ENCODE data around the gene ODR4. TPM values are rescaled to one million over a fixed set of nuclear protein-coding genes. Genes with fewer than 3 reads are reported as not detected.

Gene ODR4
- polyA plus RNA-seq, 1 of the 3 experiments (the other 2 are of a cell fraction), result 8.2 TPM

DNA sequence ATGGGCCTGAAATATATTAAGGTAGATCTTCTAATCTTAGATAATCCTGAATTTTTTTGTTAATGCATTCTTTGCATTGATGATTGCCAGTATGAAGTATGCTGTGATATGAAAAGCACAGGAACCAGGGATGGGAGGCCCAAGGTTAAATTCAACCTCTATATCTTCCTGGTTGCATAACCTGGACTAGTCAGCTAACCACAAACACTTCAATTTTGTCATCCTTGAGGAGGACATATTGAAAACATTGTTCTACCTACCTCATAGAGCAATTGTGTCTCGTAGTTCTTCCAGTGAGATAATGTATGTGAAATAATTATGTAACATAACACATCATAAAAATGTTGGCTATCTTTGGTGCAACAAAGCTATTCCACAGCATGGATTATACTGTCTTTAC, 59.7 kb downstream of the ODR4 start:
- Histone ChIP-seq H3F3A (replicated peaks; ENCODE audit: insufficient read depth) (peaks cover 5% of the 10 kb centered on the region), H2AFZ (ENCODE audit: low read depth) (no peak overlapping the region), H3K4me2 (no peak overlapping the region), H3K4me3 (ENCODE audit: low read depth in 2 of 2, low read length in 1 of 2) (no peak overlapping the region), H3K27me3 (ENCODE audit: insufficient read depth) (no peaks in the 10 kb centered on the region), H3K79me2 (ENCODE audit: insufficient read depth) (no peaks in the 10 kb centered on the region), H3K9ac (no peak overlapping the region), H3K9me2 (no peaks in the 10 kb centered on the region), H3K9me3 (no peaks in the 10 kb centered on the region), H3K27ac (ENCODE audit: low read depth in 2 of 2, low read length in 1 of 2) (no peak overlapping the region), H3K36me3 (replicated peaks in 1 of 2; ENCODE audit: control insufficient read depth in 1 of 2, insufficient read depth in 2 of 2, low read length in 1 of 2) (no peaks in the 10 kb centered on the region), H4K20me1 (ENCODE audit: insufficient read depth) (no peaks in the 10 kb centered on the region), H3K4me1 (ENCODE audit: control insufficient read depth in 1 of 2, insufficient read depth in 2 of 2, low read depth in 1 of 2, low read length in 1 of 2) (no peaks in the 10 kb centered on the region; a peak in 1 of 4 replicates)
- ChIA-PET CTCF (interaction anchor here (0.5 to 1.4 kb wide), 2 partner anchors 11 to 31 kb away, joined by 3 read pairs; no protein-coding TSS in a partner anchor), POLR2A (no interaction called here)
- DNase-seq, result no peak
- TF ChIP-seq FOXM1 (IDR thresholded peaks at IDR 0.05; ENCODE audit: low read depth) (no peak), NRF1 (IDR thresholded peaks at IDR 0.05; ENCODE audit: low read depth, low read length) (no peak), RXRA (IDR thresholded peaks at IDR 0.05; ENCODE audit: borderline replicate concordance, low read depth) (no peak), MEF2A (IDR thresholded peaks at IDR 0.05; ENCODE audit: borderline replicate concordance, low read depth) (no peak), SIN3A (IDR thresholded peaks at IDR 0.05; ENCODE audit: borderline replicate concordance, low read depth, low read length) (no peak), RAD21 (IDR thresholded peaks at IDR 0.05; ENCODE audit: low read length) (no peak), NFIC (IDR thresholded peaks at IDR 0.05; ENCODE audit: borderline replicate concordance) (no peak), GABPA (IDR thresholded peaks at IDR 0.05; ENCODE audit: low read depth) (no peak), POLR2AphosphoS5 (IDR thresholded peaks at IDR 0.05; ENCODE audit: low read depth, low read length) (no peak), USF1 (IDR thresholded peaks at IDR 0.05; ENCODE audit: borderline replicate concordance, low read depth) (no peak), TEAD4 (IDR thresholded peaks at IDR 0.05; ENCODE audit: borderline replicate concordance, insufficient read depth) (no peak), TCF12 (IDR thresholded peaks at IDR 0.05) (no peak), MXI1 (IDR thresholded peaks at IDR 0.05; ENCODE audit: low read depth, low read length) (no peak), YY1 (IDR thresholded peaks at IDR 0.05; ENCODE audit: low read depth) (no peak), CHD2 (IDR thresholded peaks at IDR 0.05; ENCODE audit: low read length, partially characterized antibody) (no peak)
- TF ChIP-seq, protein P1, sequence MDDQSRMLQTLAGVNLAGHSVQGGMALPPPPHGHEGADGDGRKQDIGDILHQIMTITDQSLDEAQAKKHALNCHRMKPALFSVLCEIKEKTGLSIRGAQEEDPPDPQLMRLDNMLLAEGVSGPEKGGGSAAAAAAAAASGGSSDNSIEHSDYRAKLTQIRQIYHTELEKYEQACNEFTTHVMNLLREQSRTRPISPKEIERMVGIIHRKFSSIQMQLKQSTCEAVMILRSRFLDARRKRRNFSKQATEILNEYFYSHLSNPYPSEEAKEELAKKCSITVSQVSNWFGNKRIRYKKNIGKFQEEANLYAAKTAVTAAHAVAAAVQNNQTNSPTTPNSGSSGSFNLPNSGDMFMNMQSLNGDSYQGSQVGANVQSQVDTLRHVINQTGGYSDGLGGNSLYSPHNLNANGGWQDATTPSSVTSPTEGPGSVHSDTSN (IDR thresholded peaks at IDR 0.05), result no peak
- TF ChIP-seq, protein P2, sequence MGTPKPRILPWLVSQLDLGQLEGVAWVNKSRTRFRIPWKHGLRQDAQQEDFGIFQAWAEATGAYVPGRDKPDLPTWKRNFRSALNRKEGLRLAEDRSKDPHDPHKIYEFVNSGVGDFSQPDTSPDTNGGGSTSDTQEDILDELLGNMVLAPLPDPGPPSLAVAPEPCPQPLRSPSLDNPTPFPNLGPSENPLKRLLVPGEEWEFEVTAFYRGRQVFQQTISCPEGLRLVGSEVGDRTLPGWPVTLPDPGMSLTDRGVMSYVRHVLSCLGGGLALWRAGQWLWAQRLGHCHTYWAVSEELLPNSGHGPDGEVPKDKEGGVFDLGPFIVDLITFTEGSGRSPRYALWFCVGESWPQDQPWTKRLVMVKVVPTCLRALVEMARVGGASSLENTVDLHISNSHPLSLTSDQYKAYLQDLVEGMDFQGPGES (IDR thresholded peaks at IDR 0.05; ENCODE audit: low read depth, low read length), result no peak
- TF ChIP-seq, protein P3, sequence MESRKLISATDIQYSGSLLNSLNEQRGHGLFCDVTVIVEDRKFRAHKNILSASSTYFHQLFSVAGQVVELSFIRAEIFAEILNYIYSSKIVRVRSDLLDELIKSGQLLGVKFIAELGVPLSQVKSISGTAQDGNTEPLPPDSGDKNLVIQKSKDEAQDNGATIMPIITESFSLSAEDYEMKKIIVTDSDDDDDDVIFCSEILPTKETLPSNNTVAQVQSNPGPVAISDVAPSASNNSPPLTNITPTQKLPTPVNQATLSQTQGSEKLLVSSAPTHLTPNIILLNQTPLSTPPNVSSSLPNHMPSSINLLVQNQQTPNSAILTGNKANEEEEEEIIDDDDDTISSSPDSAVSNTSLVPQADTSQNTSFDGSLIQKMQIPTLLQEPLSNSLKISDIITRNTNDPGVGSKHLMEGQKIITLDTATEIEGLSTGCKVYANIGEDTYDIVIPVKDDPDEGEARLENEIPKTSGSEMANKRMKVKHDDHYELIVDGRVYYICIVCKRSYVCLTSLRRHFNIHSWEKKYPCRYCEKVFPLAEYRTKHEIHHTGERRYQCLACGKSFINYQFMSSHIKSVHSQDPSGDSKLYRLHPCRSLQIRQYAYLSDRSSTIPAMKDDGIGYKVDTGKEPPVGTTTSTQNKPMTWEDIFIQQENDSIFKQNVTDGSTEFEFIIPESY (IDR thresholded peaks at IDR 0.05; ENCODE audit: borderline replicate concordance, low read depth), result no peak
- 82% methylated on average over 1 of the region's 1 CpG for WGBS (ENCODE audit: low lambda C conversion rate)

Data from SK-N-SH (cell line).